Keratinocyte (primary cell): ENCODE data around the gene FHIT. TPM values are rescaled to one million over a fixed set of nuclear protein-coding genes. Genes with fewer than 3 reads are reported as not detected.

ENCODE experiments used
- DNase-seq: peaks from one replicate; pipeline ENCODE4 v3.0.0-alpha.2; 2011; ENCODE audit warnings: low read depth, missing footprints, low spot score
- FAIRE-seq: peaks from 2 replicates; lab custom pipeline; 2011; peaks lifted over from hg19 to GRCh38; lab: Jason Lieb, UNC
- H2AFZ ChIP-seq: 2 replicates; pipeline ENCODE4 v1.6.0; 2012; ENCODE audit warnings: low read length, control low read depth, inconsistent platforms; ENCODE audit not compliant: control insufficient read depth
- H3K27ac ChIP-seq: 2 replicates; pipeline ENCODE4 v1.5.1; 2011; ENCODE audit warnings: low read length; ENCODE audit not compliant: control insufficient read depth, insufficient read depth
- H3K27me3 ChIP-seq: 3 replicates; pipeline ENCODE4 v1.6.0; 2011; ENCODE audit warnings: low read length; ENCODE audit not compliant: control insufficient read depth, insufficient read depth; ENCODE audit errors: extremely low read depth
- H3K36me3 ChIP-seq, 2 experiments: 2 replicates in 1 of 2; 3 replicates in 1 of 2; pipeline ENCODE4 v1.5.1; 2011; ENCODE audit warnings: low read length in 2 of 2, mild to moderate bottlenecking in 1 of 2; ENCODE audit not compliant: control insufficient read depth in 2 of 2, insufficient read depth in 2 of 2; ENCODE audit errors: extremely low read depth in 1 of 2
- H3K4me1 ChIP-seq: 3 replicates; pipeline ENCODE4 v1.5.1; 2011; ENCODE audit warnings: low read length; ENCODE audit not compliant: control insufficient read depth, insufficient read depth; ENCODE audit errors: extremely low read depth
- H3K4me2 ChIP-seq: 3 replicates; pipeline ENCODE4 v1.6.0; 2011; ENCODE audit warnings: low read depth, low read length; ENCODE audit not compliant: control insufficient read depth, insufficient read depth; ENCODE audit errors: extremely low read depth
- H3K4me3 ChIP-seq, 3 experiments: fragments of 200-600 bp in 1 of 3; sonication (generic) in 1 of 3; 2 replicates in 2 of 3; 3 replicates in 1 of 3; pipeline ENCODE4 v1.5.1; 2011 to 2016; ENCODE audit warnings: low read length in 3 of 3, mild to moderate bottlenecking in 3 of 3, control low read depth in 2 of 3, inconsistent platforms in 1 of 3, low read depth in 1 of 3, mixed read lengths in 1 of 3, mixed run types in 1 of 3, moderate library complexity in 1 of 3; ENCODE audit not compliant: control insufficient read depth in 2 of 3, insufficient read depth in 2 of 3; ENCODE audit errors: extremely low read depth in 1 of 3
- H3K79me2 ChIP-seq: 2 replicates; pipeline ENCODE4 v1.6.0; 2012; ENCODE audit warnings: low read length; ENCODE audit not compliant: control insufficient read depth, insufficient read depth
- H3K9ac ChIP-seq: 3 replicates; pipeline ENCODE4 v1.6.0; 2011; ENCODE audit warnings: low read length; ENCODE audit not compliant: control insufficient read depth, insufficient read depth; ENCODE audit errors: extremely low read depth
- H3K9me1 ChIP-seq: 3 replicates; pipeline ENCODE4 v1.6.0; 2011; ENCODE audit warnings: low read length; ENCODE audit not compliant: control insufficient read depth, insufficient read depth; ENCODE audit errors: extremely low read depth
- H3K9me3 ChIP-seq: 2 replicates; pipeline ENCODE4 v1.5.1; 2012; ENCODE audit warnings: low read depth, low read length; ENCODE audit not compliant: control insufficient read depth
- H4K20me1 ChIP-seq: 3 replicates; pipeline ENCODE4 v1.6.0; 2011; ENCODE audit warnings: low read length; ENCODE audit not compliant: control insufficient read depth, insufficient read depth; ENCODE audit errors: extremely low read depth
- EZH2 ChIP-seq: IDR thresholded peaks from one replicate; pipeline ENCODE4 v1.6.1; 2012; ENCODE audit warnings: inconsistent platforms, mild to moderate bottlenecking, low read length, moderate library complexity
- dilution Hi-C: fragments of 300-500 bp; cut with MboI; formaldehyde crosslinking; loops from one replicate; pipeline ENCODE4 v1.7.0; 2020; ENCODE audit warnings: low sequenced_read_pairs; ENCODE audit not compliant: extremely low pct_ligation_motif_present
- polyA plus RNA-seq, 5 experiments: library from polyadenylated mRNA; depleted of rRNA in 3 of 5; stranded (reverse) in 3 of 5; stranded (forward) in 1 of 5; unstranded in 1 of 5; fragments of >200 nt; gene quantifications; 1 replicate in 1 of 5; 2 replicates in 3 of 5; 3 replicates in 1 of 5; pipeline versions ENCODE4 v1.2.1 to v1.2.3, GENCODE V29; 2011 to 2012; ENCODE audit warnings: missing spikeins in 2 of 5, low read depth in 1 of 5, low replicate concordance in 1 of 5
- TF ChIP-seq, protein P1 (sequence below), 3 experiments: IDR thresholded peaks in 1 of 3; conservative IDR thresholded peaks in 1 of 3; optimal IDR thresholded peaks in 1 of 3; 2 replicates in 2 of 3; 3 replicates in 1 of 3; pipeline versions ENCODE3 to v1.5.1; 2011; ENCODE audit warnings: low read length in 3 of 3, mild to moderate bottlenecking in 3 of 3, moderate library complexity in 2 of 3, control low read depth in 1 of 3, inconsistent platforms in 1 of 3; ENCODE audit not compliant: insufficient read depth in 2 of 3; ENCODE audit errors: extremely low read depth in 1 of 3

FHIT gene
- polyA plus RNA-seq, 1 donor (not counting 4 experiments of a cell fraction or from before 2014, with no cell fraction given): 2.2 TPM

- no peak for TF ChIP-seq EZH2
- TF ChIP-seq, protein P1, sequence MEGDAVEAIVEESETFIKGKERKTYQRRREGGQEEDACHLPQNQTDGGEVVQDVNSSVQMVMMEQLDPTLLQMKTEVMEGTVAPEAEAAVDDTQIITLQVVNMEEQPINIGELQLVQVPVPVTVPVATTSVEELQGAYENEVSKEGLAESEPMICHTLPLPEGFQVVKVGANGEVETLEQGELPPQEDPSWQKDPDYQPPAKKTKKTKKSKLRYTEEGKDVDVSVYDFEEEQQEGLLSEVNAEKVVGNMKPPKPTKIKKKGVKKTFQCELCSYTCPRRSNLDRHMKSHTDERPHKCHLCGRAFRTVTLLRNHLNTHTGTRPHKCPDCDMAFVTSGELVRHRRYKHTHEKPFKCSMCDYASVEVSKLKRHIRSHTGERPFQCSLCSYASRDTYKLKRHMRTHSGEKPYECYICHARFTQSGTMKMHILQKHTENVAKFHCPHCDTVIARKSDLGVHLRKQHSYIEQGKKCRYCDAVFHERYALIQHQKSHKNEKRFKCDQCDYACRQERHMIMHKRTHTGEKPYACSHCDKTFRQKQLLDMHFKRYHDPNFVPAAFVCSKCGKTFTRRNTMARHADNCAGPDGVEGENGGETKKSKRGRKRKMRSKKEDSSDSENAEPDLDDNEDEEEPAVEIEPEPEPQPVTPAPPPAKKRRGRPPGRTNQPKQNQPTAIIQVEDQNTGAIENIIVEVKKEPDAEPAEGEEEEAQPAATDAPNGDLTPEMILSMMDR (optimal IDR thresholded peaks at IDR 0.05 in 1 of 3, IDR thresholded peaks at IDR 0.05 in 1 of 3, conservative IDR thresholded peaks at IDR 0.05 in 1 of 3; ENCODE audit: extremely low read depth in 1 of 3, insufficient read depth in 2 of 3, low read length in 3 of 3): no peak
- Histone ChIP-seq H3K27ac (no peak overlapping the region), H3K9ac (no peak overlapping the region), H3K4me3 (no peak overlapping the region), H2AFZ (no peak overlapping the region), H3K9me3 (no peaks in the 10 kb centered on the region), H4K20me1 (no peaks in the 10 kb centered on the region), H3K9me1 (no peaks in the 10 kb centered on the region), H3K36me3 (no peaks in the 10 kb centered on the region), H3K27me3 (no peaks in the 10 kb centered on the region), H3K79me2 (no peaks in the 10 kb centered on the region), H3K4me1 (no peaks in the 10 kb centered on the region), H3K4me2 (no peak overlapping the region)
- no peak for DNase-seq
- dilution Hi-C loops: no loop called here
- no peak for FAIRE-seq
Observed at GRCh38 chr3:59710554-59710953, 1540.7 kb downstream of the FHIT start.

DNA sequence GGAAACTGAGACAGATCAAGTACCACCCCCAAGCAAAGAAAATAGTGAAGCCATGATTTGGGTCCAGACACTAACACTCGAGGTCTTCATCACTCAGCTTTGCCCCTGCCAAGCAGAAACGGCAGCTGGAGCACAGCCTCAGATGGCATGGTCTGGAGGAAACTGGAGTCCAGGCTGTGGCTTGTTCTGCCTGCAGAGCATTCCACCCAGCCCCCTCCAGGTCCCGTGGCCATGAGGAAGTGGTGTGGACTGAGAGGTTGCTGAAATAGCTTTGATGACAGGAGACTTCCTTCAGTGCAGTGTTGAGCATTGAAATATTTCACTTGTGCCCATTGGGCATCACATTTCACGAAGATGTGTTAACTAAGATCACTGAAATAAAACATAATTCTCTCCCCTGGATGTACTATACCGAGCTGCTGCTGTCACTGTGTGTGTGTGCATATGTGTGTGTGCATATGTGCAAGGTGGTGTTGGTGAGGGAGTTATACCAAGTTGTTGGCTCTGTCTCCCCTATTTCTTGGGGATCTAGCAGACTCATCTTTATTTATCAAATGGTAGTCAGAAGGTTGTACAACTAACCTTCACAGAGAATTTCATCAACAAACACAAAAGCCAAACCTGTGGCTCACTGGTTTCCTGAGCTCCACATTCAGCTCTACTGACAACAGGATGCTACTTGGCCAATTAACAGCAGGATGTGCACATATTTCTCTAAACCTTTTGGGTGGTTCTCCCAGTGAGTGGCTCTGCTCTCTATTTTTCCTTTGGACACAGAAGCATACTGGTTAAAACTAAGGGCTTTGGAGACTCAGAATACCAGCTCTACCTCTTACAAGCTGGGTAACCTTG, 1541.3 kb downstream of the FHIT start:
- Histone ChIP-seq H3K9me3 (no peaks in the 10 kb centered on the region), H3K9ac (no peak overlapping the region), H3K79me2 (no peaks in the 10 kb centered on the region), H3K4me3 (no peak overlapping the region), H4K20me1 (no peaks in the 10 kb centered on the region), H3K27ac (no peak overlapping the region), H3K4me1 (no peaks in the 10 kb centered on the region), H3K27me3 (no peaks in the 10 kb centered on the region), H3K36me3 (no peaks in the 10 kb centered on the region), H2AFZ (no peak overlapping the region), H3K9me1 (no peaks in the 10 kb centered on the region), H3K4me2 (no peak overlapping the region)
- DNase-seq: no peak
- dilution Hi-C loops: no loop called here
- TF ChIP-seq, protein P1 (optimal IDR thresholded peaks at IDR 0.05 in 1 of 3, IDR thresholded peaks at IDR 0.05 in 1 of 3, conservative IDR thresholded peaks at IDR 0.05 in 1 of 3; ENCODE audit: extremely low read depth in 1 of 3, insufficient read depth in 2 of 3, low read length in 3 of 3): no peak
- no peak for TF ChIP-seq EZH2
- no peak for FAIRE-seq
